Keratinocyte (primary cell): ENCODE results near the gene CHRNB4. TPM values are rescaled to one million over a fixed set of nuclear protein-coding genes. Genes with fewer than 3 reads are reported as not detected.

ENCODE experiments used
- DNase-seq: peaks from one replicate; pipeline ENCODE4 v3.0.0-alpha.2; 2011; ENCODE audit warnings: low read depth, missing footprints, low spot score
- FAIRE-seq: peaks from 2 replicates; lab custom pipeline; 2011; peaks lifted over from hg19 to GRCh38; lab: Jason Lieb, UNC
- H2AFZ ChIP-seq: 2 replicates; pipeline ENCODE4 v1.6.0; 2012; ENCODE audit warnings: low read length, control low read depth, inconsistent platforms; ENCODE audit not compliant: control insufficient read depth
- H3K27ac ChIP-seq: 2 replicates; pipeline ENCODE4 v1.5.1; 2011; ENCODE audit warnings: low read length; ENCODE audit not compliant: control insufficient read depth, insufficient read depth
- H3K27me3 ChIP-seq: 3 replicates; pipeline ENCODE4 v1.6.0; 2011; ENCODE audit warnings: low read length; ENCODE audit not compliant: control insufficient read depth, insufficient read depth; ENCODE audit errors: extremely low read depth
- H3K36me3 ChIP-seq, 2 experiments: 2 replicates in 1 of 2; 3 replicates in 1 of 2; pipeline ENCODE4 v1.5.1; 2011; ENCODE audit warnings: low read length in 2 of 2, mild to moderate bottlenecking in 1 of 2; ENCODE audit not compliant: control insufficient read depth in 2 of 2, insufficient read depth in 2 of 2; ENCODE audit errors: extremely low read depth in 1 of 2
- H3K4me1 ChIP-seq: 3 replicates; pipeline ENCODE4 v1.5.1; 2011; ENCODE audit warnings: low read length; ENCODE audit not compliant: control insufficient read depth, insufficient read depth; ENCODE audit errors: extremely low read depth
- H3K4me2 ChIP-seq: 3 replicates; pipeline ENCODE4 v1.6.0; 2011; ENCODE audit warnings: low read depth, low read length; ENCODE audit not compliant: control insufficient read depth, insufficient read depth; ENCODE audit errors: extremely low read depth
- H3K4me3 ChIP-seq, 3 experiments: fragments of 200-600 bp in 1 of 3; sonication (generic) in 1 of 3; 2 replicates in 2 of 3; 3 replicates in 1 of 3; pipeline ENCODE4 v1.5.1; 2011 to 2016; ENCODE audit warnings: low read length in 3 of 3, mild to moderate bottlenecking in 3 of 3, control low read depth in 2 of 3, inconsistent platforms in 1 of 3, low read depth in 1 of 3, mixed read lengths in 1 of 3, mixed run types in 1 of 3, moderate library complexity in 1 of 3; ENCODE audit not compliant: control insufficient read depth in 2 of 3, insufficient read depth in 2 of 3; ENCODE audit errors: extremely low read depth in 1 of 3
- H3K79me2 ChIP-seq: 2 replicates; pipeline ENCODE4 v1.6.0; 2012; ENCODE audit warnings: low read length; ENCODE audit not compliant: control insufficient read depth, insufficient read depth
- H3K9ac ChIP-seq: 3 replicates; pipeline ENCODE4 v1.6.0; 2011; ENCODE audit warnings: low read length; ENCODE audit not compliant: control insufficient read depth, insufficient read depth; ENCODE audit errors: extremely low read depth
- H3K9me1 ChIP-seq: 3 replicates; pipeline ENCODE4 v1.6.0; 2011; ENCODE audit warnings: low read length; ENCODE audit not compliant: control insufficient read depth, insufficient read depth; ENCODE audit errors: extremely low read depth
- H3K9me3 ChIP-seq: 2 replicates; pipeline ENCODE4 v1.5.1; 2012; ENCODE audit warnings: low read depth, low read length; ENCODE audit not compliant: control insufficient read depth
- H4K20me1 ChIP-seq: 3 replicates; pipeline ENCODE4 v1.6.0; 2011; ENCODE audit warnings: low read length; ENCODE audit not compliant: control insufficient read depth, insufficient read depth; ENCODE audit errors: extremely low read depth
- CTCF ChIP-seq, 3 experiments: IDR thresholded peaks in 1 of 3; conservative IDR thresholded peaks in 1 of 3; optimal IDR thresholded peaks in 1 of 3; 2 replicates in 2 of 3; 3 replicates in 1 of 3; pipeline versions ENCODE3 to v1.5.1; 2011; ENCODE audit warnings: low read length in 3 of 3, mild to moderate bottlenecking in 3 of 3, moderate library complexity in 2 of 3, control low read depth in 1 of 3, inconsistent platforms in 1 of 3; ENCODE audit not compliant: insufficient read depth in 2 of 3; ENCODE audit errors: extremely low read depth in 1 of 3
- EZH2 ChIP-seq: IDR thresholded peaks from one replicate; pipeline ENCODE4 v1.6.1; 2012; ENCODE audit warnings: inconsistent platforms, mild to moderate bottlenecking, low read length, moderate library complexity
- dilution Hi-C: fragments of 300-500 bp; cut with MboI; formaldehyde crosslinking; loops from one replicate; pipeline ENCODE4 v1.7.0; 2020; ENCODE audit warnings: low sequenced_read_pairs; ENCODE audit not compliant: extremely low pct_ligation_motif_present
- polyA plus RNA-seq, 5 experiments: library from polyadenylated mRNA; depleted of rRNA in 3 of 5; stranded (reverse) in 3 of 5; stranded (forward) in 1 of 5; unstranded in 1 of 5; fragments of >200 nt; gene quantifications; 1 replicate in 1 of 5; 2 replicates in 3 of 5; 3 replicates in 1 of 5; pipeline versions ENCODE4 v1.2.1 to v1.2.3, GENCODE V29; 2011 to 2012; ENCODE audit warnings: missing spikeins in 2 of 5, low read depth in 1 of 5, low replicate concordance in 1 of 5

CHRNB4 gene
- polyA plus RNA-seq, 1 donor (not counting 4 experiments of a cell fraction or from before 2014, with no cell fraction given): 0.04 TPM

- no peaks in the 10 kb centered on the region for H4K20me1 ChIP-seq
- no peaks in the 10 kb centered on the region for H3K4me1 ChIP-seq
- H3K9me3 ChIP-seq: no peaks in the 10 kb centered on the region
- peaks cover 28% of the 10 kb centered on the region for H3K27me3 ChIP-seq
- DNase-seq (no peak), FAIRE-seq (no peak)
- H3K36me3 ChIP-seq: no peaks in the 10 kb centered on the region
- no peak overlapping the region for H3K27ac ChIP-seq
- H3K79me2 ChIP-seq: no peaks in the 10 kb centered on the region
- H2AFZ ChIP-seq: no peak overlapping the region
- no peak overlapping the region for H3K9ac ChIP-seq
- dilution Hi-C loops: no loop called here
- no peaks in the 10 kb centered on the region for H3K9me1 ChIP-seq
- no peak overlapping the region for H3K4me2 ChIP-seq
- TF ChIP-seq EZH2: no peak
- TF ChIP-seq CTCF (optimal IDR thresholded peaks at IDR 0.05 in 1 of 3, IDR thresholded peaks at IDR 0.05 in 1 of 3, conservative IDR thresholded peaks at IDR 0.05 in 1 of 3; ENCODE audit: extremely low read depth in 1 of 3, insufficient read depth in 2 of 3, low read length in 3 of 3): no peak
- H3K4me3 ChIP-seq: no peak overlapping the region
Measured at GRCh38 chr15:78616506-78616905, 24.5 kb downstream of the CHRNB4 start.

GRCh38 chr15:78615151-78615589, 25.8 kb downstream of the CHRNB4 start:
- Histone ChIP-seq H3K9me3 (no peaks in the 10 kb centered on the region), H3K4me3 (no peak overlapping the region), H3K27me3 (peaks cover 15% of the 10 kb centered on the region), H3K4me1 (no peaks in the 10 kb centered on the region), H3K9ac (no peak overlapping the region), H3K27ac (no peak overlapping the region), H3K9me1 (no peaks in the 10 kb centered on the region), H2AFZ (no peak overlapping the region), H4K20me1 (no peaks in the 10 kb centered on the region), H3K36me3 (no peaks in the 10 kb centered on the region), H3K79me2 (no peaks in the 10 kb centered on the region), H3K4me2 (no peak overlapping the region)
- TF ChIP-seq EZH2: no peak
- TF ChIP-seq CTCF (optimal IDR thresholded peaks at IDR 0.05 in 1 of 3, IDR thresholded peaks at IDR 0.05 in 1 of 3, conservative IDR thresholded peaks at IDR 0.05 in 1 of 3; ENCODE audit: extremely low read depth in 1 of 3, insufficient read depth in 2 of 3, low read length in 3 of 3): no peak
- DNase-seq (no peak), FAIRE-seq (no peak)
- dilution Hi-C loops: no loop called here
